GM18505 (cell line): ENCODE data around the gene TEKTIP1.
"Not testable (repeated sequence)": the region's sequence is repeated elsewhere in the genome, so short reads cannot be mapped to it uniquely, and the experiment has no call there.

Experiments used
- ATAC-seq: cut with Tn5 transposase; IDR thresholded peaks from one replicate; pipeline ENCODE4 v1.9.1; 2021; ENCODE audit not compliant: unreplicated experiment
- POLR2A ChIP-seq: IDR thresholded peaks from 4 replicates; pipeline ENCODE4 v1.6.1; 2011; ENCODE audit warnings: borderline replicate concordance; ENCODE audit not compliant: insufficient read depth, insufficient read length; ENCODE audit errors: extremely low read depth

Gene TEKTIP1

GRCh38 chr19:3565139-3565538 is 26.2 kb downstream of the TEKTIP1 start:
- no peak for ATAC-seq
- no peak for TF ChIP-seq POLR2A

GRCh38 chr19:3570042-3570441 is 31.1 kb downstream of the TEKTIP1 start:
- ATAC-seq, result not testable (repeated sequence)

GRCh38 chr19:3570606-3571011 is 31.6 kb downstream of the TEKTIP1 start:
- no peak for TF ChIP-seq POLR2A
- ATAC-seq, result no peak

DNA sequence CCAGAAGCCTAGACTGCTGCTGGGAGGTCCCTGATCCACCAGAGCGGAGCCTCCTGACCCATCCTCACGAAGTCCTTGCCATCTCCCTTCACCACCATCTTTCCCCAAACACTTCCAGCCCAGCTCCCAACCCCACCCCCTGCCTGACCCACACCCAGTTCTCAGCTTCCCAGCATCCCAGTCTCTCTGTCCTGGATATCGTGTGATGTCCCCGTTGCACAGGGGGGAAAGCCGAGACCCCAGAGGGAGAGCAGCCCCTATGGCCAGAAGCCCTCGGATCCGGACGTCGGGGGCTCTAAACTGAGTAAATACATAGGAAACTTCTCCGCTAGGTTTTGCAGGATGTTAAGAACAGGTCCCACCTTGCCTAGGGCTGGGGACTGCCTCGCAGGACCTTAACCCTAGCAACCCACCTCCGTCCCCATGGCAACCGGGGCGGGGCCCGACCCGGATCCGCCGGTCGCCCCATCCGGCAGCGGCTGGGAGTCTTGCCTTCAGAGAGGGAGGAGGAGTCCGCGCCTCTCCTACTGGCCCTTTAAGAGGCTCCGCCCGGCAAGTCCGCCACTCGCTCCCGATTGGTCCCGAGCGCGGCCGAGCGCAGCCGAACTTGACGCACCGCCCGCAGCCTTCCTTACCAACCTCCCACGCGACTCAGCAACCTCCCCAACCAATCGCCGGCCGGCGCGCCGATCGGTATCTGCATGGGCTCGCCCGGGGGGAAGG is 33.3 kb downstream of the TEKTIP1 start:
- no peak for TF ChIP-seq POLR2A
- peak; percentile 84 for ATAC-seq

GRCh38 chr19:3572855-3573161 is 33.8 kb downstream of the TEKTIP1 start, which contains the start of gene HMG20B:
Gene HMG20B, plus strand, starts transcription at chr19:3572944. Its CDS starts 366 bp downstream, at chr19:3573310.
- ATAC-seq, result no peak
- TF ChIP-seq POLR2A, result no peak

- TF ChIP-seq POLR2A, result no peak
- ATAC-seq, result peak; percentile 9
Measured at GRCh38 chr19:3573162-3573857, 34.3 kb downstream of the TEKTIP1 start.

- ATAC-seq, result peak; percentile 36
- TF ChIP-seq POLR2A, result no peak
Measured at GRCh38 chr19:3573858-3574637, 35.1 kb downstream of the TEKTIP1 start.

- TF ChIP-seq POLR2A, result no peak
- ATAC-seq, result no peak
Measured at GRCh38 chr19:3575260-3575741, 36.3 kb downstream of the TEKTIP1 start.

DNA sequence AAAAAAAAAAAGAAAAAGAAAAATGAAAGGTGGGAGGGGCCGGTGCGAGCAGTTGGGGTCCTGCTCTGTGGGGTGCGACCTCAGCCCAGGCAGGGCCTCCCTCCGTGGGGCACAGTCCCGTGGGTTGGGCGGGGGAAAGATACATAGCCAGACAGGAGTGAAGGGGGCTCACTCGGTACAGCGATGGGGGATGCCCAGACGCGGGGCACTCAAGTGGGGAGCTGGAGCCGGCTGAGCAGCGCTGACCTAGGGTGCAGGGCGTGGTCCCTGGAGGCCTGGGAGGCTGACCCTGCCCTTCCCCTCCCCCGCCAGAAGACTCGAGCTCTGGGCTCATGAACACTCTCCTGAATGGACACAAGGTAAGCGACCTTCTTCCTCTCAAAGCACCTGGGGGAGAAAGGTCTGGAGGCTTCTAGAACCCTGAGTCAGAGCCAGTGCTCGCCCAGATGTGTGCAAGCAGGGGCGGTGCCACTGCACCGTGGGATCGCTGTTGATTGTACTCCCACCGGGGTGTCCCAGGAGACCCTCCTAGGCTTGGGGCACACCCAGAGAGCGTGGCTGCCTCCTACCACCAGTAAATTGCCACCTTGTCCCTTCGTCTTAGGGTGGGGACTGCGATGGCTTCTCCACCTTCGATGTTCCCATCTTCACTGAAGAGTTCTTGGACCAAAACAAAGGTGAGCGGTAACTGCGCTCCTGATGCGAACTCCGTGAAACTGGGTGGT is 37.1 kb downstream of the TEKTIP1 start:
- no peak for ATAC-seq
- TF ChIP-seq POLR2A, result no peak

- no peak for TF ChIP-seq POLR2A
- ATAC-seq, result no peak
Measured at GRCh38 chr19:3576696-3577443, 37.9 kb downstream of the TEKTIP1 start.

DNA sequence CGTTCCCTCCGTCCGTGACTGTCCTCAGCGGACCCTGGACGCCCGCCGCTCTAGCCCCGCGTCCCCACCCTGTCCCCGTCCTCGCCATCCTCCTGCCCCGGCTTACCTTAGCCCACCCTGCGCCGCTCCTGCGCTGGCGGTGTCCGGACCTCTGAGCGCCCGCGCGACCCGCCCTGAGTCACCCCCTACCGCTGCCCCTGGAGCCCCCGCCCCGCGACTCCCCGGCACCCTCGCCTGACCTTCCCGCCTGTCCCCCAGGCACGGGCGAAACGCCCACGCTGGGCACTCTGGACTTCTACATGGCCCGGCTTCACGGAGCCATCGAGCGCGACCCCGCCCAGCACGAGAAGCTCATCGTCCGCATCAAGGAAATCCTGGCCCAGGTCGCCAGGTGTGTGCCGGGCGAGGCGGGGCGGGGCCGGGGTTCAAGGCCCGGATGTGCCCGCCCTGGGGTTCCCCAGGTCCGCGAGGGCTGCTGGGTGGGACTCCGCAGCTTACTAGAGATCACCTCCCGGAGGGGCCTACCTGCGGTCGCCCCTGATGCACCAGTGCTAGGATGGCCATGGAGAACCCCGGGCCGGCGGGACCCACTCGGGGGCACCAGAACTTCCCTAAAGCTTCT is 38.9 kb downstream of the TEKTIP1 start:
- TF ChIP-seq POLR2A, result no peak
- ATAC-seq, result no peak

DNA sequence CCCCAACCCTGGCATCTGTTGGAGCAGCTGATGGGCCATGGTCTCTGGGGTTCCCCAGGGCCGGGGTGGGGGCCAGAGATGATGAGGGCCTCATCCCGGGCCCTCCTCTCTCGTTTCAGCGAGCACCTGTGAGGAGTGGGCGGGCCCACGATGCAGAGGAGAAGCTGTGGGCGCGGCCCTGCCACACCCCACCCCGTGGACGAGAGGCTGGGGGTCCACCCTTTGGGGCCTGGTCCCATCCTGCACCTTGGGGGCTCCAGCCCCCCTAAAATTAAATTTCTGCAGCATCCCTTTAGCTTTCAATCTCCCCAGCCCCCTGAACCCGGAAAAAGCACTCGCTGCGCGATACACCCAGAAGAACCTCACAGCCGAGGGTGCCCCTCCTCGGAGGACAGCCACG is 39.4 kb downstream of the TEKTIP1 start:
- no peak for TF ChIP-seq POLR2A
- no peak for ATAC-seq
